ENCODE measurements around the gene NDUFB3. TPM values are rescaled to one million over a fixed set of nuclear protein-coding genes. Genes with fewer than 3 reads are reported as not detected.

The NDUFB3 gene
- total and polyA plus RNA-seq, 2 experiments from 2014 or later, result 34.3 to 230 TPM

GRCh38 chr2:201093573-201093972 lies 21.8 kb downstream of the NDUFB3 start (continued):
- no peak for TF ChIP-seq CTCF (conservative IDR thresholded peaks at IDR 0.05; ENCODE audit: low read depth in 2 of 2)
- no peak for TF ChIP-seq REST (IDR thresholded peaks at IDR 0.05; ENCODE audit: unreplicated experiment)
- no peak for TF ChIP-seq POLR2AphosphoS5 (IDR thresholded peaks at IDR 0.05; ENCODE audit: low read depth)
- no peak for TF ChIP-seq ZNF331 (CRISPR knock-in tag; IDR thresholded peaks at IDR 0.05; ENCODE audit: low read depth)
- TF ChIP-seq EZH2phosphoT487 (IDR thresholded peaks at IDR 0.05; ENCODE audit: unreplicated experiment), result no peak

- Mint-ChIP-seq H3K4me3 (no peak overlapping the region), H3K4me1 (no peaks in the 10 kb centered on the region)
- no peak for TF ChIP-seq NANOG (IDR thresholded peaks at IDR 0.05; ENCODE audit: borderline replicate concordance)
- no peak for TF ChIP-seq ZNF462 (CRISPR knock-in tag; IDR thresholded peaks at IDR 0.05)
- no peak for TF ChIP-seq EZH2phosphoT487 (IDR thresholded peaks at IDR 0.05; ENCODE audit: unreplicated experiment)
- no peak for TF ChIP-seq POLR2AphosphoS5 (IDR thresholded peaks at IDR 0.05; ENCODE audit: low read depth)
- TF ChIP-seq REST (IDR thresholded peaks at IDR 0.05; ENCODE audit: unreplicated experiment), result no peak
- TF ChIP-seq ETS1 (IDR thresholded peaks at IDR 0.05), result no peak
Observed at GRCh38 chr2:201100497-201100896, 28.7 kb downstream of the NDUFB3 start.

More at GRCh38 chr2:201100497-201100896, 28.7 kb downstream of the NDUFB3 start:
- H3K27me3 ChIP-seq (ENCODE audit: insufficient read depth), result no peaks in the 10 kb centered on the region
- Mint-ChIP-seq H3K36me3 (ENCODE audit: low read depth) (no peaks in the 10 kb centered on the region), H3K27ac (no peak overlapping the region), H3K9me3 (no peaks in the 10 kb centered on the region), H3K27me3 (ENCODE audit: insufficient read depth, low read depth, poor library complexity) (peaks cover 6% of the 10 kb centered on the region)
- no peak overlapping the region for H3K4me2 ChIP-seq
- H3K4me3 ChIP-seq, result no peak overlapping the region
- no peaks in the 10 kb centered on the region for H3K9me2 ChIP-seq (ENCODE audit: insufficient read depth)
- ATAC-seq (no peak), DNase-seq (ENCODE audit: low spot score) (no peak)
- no peak overlapping the region for H2AFZ ChIP-seq
- no peaks in the 10 kb centered on the region for H3K4me1 ChIP-seq (ENCODE audit: insufficient read depth)
- no peaks in the 10 kb centered on the region for H3K36me3 ChIP-seq (ENCODE audit: insufficient read depth)
- no peaks in the 10 kb centered on the region for H3K79me2 ChIP-seq (replicated peaks; ENCODE audit: insufficient read depth)
- no peaks in the 10 kb centered on the region for H3F3A ChIP-seq (replicated peaks; ENCODE audit: low read depth)
- no peak overlapping the region for H3K27ac ChIP-seq (ENCODE audit: low read depth)
- H4K20me1 ChIP-seq (replicated peaks; ENCODE audit: insufficient read depth), result no peaks in the 10 kb centered on the region

Data from GM23338 (cell line).